HEK293T (cell line): Measurements from ENCODE around the gene NOS3.

ENCODE experiments used
- ARNT ChIP-seq: fragments of 450-650 bp; IDR thresholded peaks from 2 replicates; pipeline ENCODE4 v1.6.1; 2017; ENCODE audit warnings: mild to moderate bottlenecking
- ELF4 ChIP-seq: fragments of 450-650 bp; IDR thresholded peaks from 2 replicates; pipeline ENCODE4 v1.6.1; 2017; ENCODE audit warnings: antibody characterized with exemption
- FOXA1 ChIP-seq: fragments of 450-650 bp; IDR thresholded peaks from 2 replicates; pipeline ENCODE4 v1.6.1; 2016; ENCODE audit warnings: mild to moderate bottlenecking
- FOXK2 ChIP-seq: fragments of 450-650 bp; IDR thresholded peaks from 2 replicates; pipeline ENCODE4 v1.6.1; 2016; ENCODE audit warnings: mild to moderate bottlenecking
- FOXM1 ChIP-seq: fragments of 450-650 bp; IDR thresholded peaks from 2 replicates; pipeline ENCODE4 v1.6.1; 2017; ENCODE audit warnings: mild to moderate bottlenecking, borderline replicate concordance
- LEF1 ChIP-seq: fragments of 450-650 bp; IDR thresholded peaks from 2 replicates; pipeline ENCODE4 v1.6.1; 2017; ENCODE audit warnings: mild to moderate bottlenecking, borderline replicate concordance
- NFRKB ChIP-seq: fragments of 450-650 bp; IDR thresholded peaks from 2 replicates; pipeline ENCODE4 v1.6.1; 2016; ENCODE audit warnings: mild to moderate bottlenecking, moderate library complexity
- SP1 ChIP-seq: fragments of 450-650 bp; IDR thresholded peaks from 2 replicates; pipeline ENCODE4 v1.6.1; 2017
- TF ChIP-seq, protein P1 (sequence below): fragments of 450-650 bp; IDR thresholded peaks from 2 replicates; pipeline ENCODE4 v1.6.1; 2016

DNA sequence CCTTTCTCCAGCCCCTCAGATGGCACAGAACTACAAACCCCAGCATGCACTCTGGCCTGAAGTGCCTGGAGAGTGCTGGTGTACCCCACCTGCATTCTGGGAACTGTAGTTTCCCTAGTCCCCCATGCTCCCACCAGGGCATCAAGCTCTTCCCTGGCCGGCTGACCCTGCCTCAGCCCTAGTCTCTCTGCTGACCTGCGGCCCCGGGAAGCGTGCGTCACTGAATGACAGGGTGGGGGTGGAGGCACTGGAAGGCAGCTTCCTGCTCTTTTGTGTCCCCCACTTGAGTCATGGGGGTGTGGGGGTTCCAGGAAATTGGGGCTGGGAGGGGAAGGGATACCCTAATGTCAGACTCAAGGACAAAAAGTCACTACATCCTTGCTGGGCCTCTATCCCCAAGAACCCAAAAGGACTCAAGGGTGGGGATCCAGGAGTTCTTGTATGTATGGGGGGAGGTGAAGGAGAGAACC lies 2.1 kb downstream of the NOS3 start:
- no peak for TF ChIP-seq SP1
- no peak; the same call in 1 of the 2 replicates for TF ChIP-seq ELF4
- TF ChIP-seq FOXA1 = no peak
- no peak for TF ChIP-seq NFRKB
- TF ChIP-seq LEF1 = no peak
- no peak for TF ChIP-seq ARNT
- no peak for TF ChIP-seq FOXM1
- TF ChIP-seq, protein P1, sequence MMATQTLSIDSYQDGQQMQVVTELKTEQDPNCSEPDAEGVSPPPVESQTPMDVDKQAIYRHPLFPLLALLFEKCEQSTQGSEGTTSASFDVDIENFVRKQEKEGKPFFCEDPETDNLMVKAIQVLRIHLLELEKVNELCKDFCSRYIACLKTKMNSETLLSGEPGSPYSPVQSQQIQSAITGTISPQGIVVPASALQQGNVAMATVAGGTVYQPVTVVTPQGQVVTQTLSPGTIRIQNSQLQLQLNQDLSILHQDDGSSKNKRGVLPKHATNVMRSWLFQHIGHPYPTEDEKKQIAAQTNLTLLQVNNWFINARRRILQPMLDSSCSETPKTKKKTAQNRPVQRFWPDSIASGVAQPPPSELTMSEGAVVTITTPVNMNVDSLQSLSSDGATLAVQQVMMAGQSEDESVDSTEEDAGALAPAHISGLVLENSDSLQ = no peak
- no peak for TF ChIP-seq FOXK2
